Lung (tissue), 12 donors: ENCODE results near the gene DPEP2. TPM values are rescaled to one million over a fixed set of nuclear protein-coding genes. Genes with fewer than 3 reads are reported as not detected.
A peak's percentile ranks its signal among the peaks of the same experiment; 100 is the strongest.
"Not testable (repeated sequence)": the region's sequence is repeated elsewhere in the genome, so short reads cannot be mapped to it uniquely, and the experiment has no call there.

Experiments used
- ATAC-seq: fragments of 200-7000 bp; cut with Tn5 transposase; one replicate; pipeline ENCODE4 v1.9.1; 2020; ENCODE audit warnings: moderate number of reproducible peaks; ENCODE audit not compliant: insufficient read depth, low FRiP score
- DNase-seq, 3 donors: peaks; one replicate each; pipeline ENCODE4 v3.0.0-alpha.2; 2013 to 2017
- H3K27ac ChIP-seq, 2 donors: one replicate each; pipeline ENCODE4 v1.5.1; 2013; ENCODE audit warnings: mild to moderate bottlenecking in 2 of 2, moderate library complexity in 2 of 2, control low read depth in 1 of 2, inconsistent platforms in 1 of 2, low read depth in 1 of 2, low read length in 1 of 2
- H3K27me3 ChIP-seq, 3 donors: one replicate each; pipeline ENCODE4 v1.5.1; 2013; ENCODE audit warnings: low read length in 2 of 3; ENCODE audit not compliant: control insufficient read depth in 3 of 3, insufficient read depth in 3 of 3
- H3K36me3 ChIP-seq, 4 donors: one replicate each; pipeline ENCODE4 v1.5.1; 2013; ENCODE audit warnings: low read length in 4 of 4, mild to moderate bottlenecking in 1 of 4, moderate library complexity in 1 of 4; ENCODE audit not compliant: control insufficient read depth in 4 of 4, insufficient read depth in 4 of 4
- H3K4me1 ChIP-seq, 5 donors: one replicate each; pipeline ENCODE4 v1.5.1; 2013; ENCODE audit warnings: low read length in 5 of 5, mild to moderate bottlenecking in 2 of 5, moderate library complexity in 1 of 5; ENCODE audit not compliant: control insufficient read depth in 5 of 5, insufficient read depth in 5 of 5
- H3K4me3 ChIP-seq: one replicate; pipeline ENCODE4 v1.5.1; 2013; ENCODE audit warnings: mild to moderate bottlenecking, control low read depth, moderate library complexity
- H3K9ac ChIP-seq, 2 donors: one replicate each; pipeline ENCODE4 v1.5.1; 2013; ENCODE audit warnings: low read length in 2 of 2, control low read depth in 1 of 2; ENCODE audit not compliant: insufficient read depth in 1 of 2
- H3K9me3 ChIP-seq, 4 donors: one replicate each; pipeline ENCODE4 v1.5.1; 2013; ENCODE audit warnings: low read length in 3 of 4, mild to moderate bottlenecking in 1 of 4, moderate library complexity in 1 of 4; ENCODE audit not compliant: control insufficient read depth in 4 of 4, insufficient read depth in 3 of 4
- WGBS, 2 donors: extraction: QIAGEN DNeasy Blood & Tissue Kit; methylation state at CpG; one replicate each; pipeline ENCODE4 v1.1.7; 2013; 5-methylcytosine and 5-hydroxymethylcytosine counted together
- polyA plus RNA-seq, 2 donors: library from polyadenylated mRNA; stranded (reverse); fragments of 200-250 nt; gene quantifications; one replicate each; pipeline ENCODE4 v1.2.1, GENCODE V29; 2013
- total RNA-seq, 2 donors: library from RNA; depleted of rRNA in 1 of 2; stranded (reverse); fragments of >200 nt in 1 of 2; gene quantifications; one replicate each; pipeline ENCODE4 v1.2.1, GENCODE V29; 2014 to 2021
- TF ChIP-seq, protein P1 (sequence below): IDR thresholded peaks from 2 replicates; pipeline ENCODE4 v1.5.1; 2012; ENCODE audit warnings: mild to moderate bottlenecking; ENCODE audit errors: control extremely low read depth, extremely low read depth
- donor health status: control.
- donor health status: control.
- donor health status: Bipolar disorder and iron deficiency.
- donor health status: healthy.
- donor health status: DM: yes; HTN: yes; CAD: no.

DPEP2 gene
- total and polyA plus RNA-seq, 4 donors, result 9.2 to 20.4 (median 12.0) TPM

DNA sequence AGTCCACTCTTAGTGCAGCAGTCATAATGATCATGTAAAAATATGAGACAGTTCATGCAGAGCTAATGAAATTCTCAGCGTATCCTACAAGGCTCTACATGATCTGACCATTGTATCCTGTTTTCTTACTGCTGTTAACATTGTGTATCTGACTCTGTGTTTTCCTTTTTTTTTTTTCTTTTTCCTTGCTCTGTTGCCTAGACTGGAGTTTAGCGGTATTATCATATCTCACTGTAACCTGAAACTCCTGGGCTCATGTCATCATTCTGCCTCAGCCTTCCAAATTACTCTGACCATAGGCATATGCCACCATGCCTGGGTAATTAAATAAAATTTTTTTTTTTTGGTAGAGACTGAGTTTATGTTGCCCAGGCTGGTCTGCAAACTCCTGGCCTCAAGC, 35.9 kb upstream of the DPEP2 start:
- no peaks in the 10 kb centered on the region for H3K27me3 ChIP-seq
- H3K4me1 ChIP-seq, result no peaks in the 10 kb centered on the region
- no peak overlapping the region for H3K4me3 ChIP-seq
- no peak overlapping the region for H3K27ac ChIP-seq
- ATAC-seq (no peak), DNase-seq (no peak)
- TF ChIP-seq, protein P1, sequence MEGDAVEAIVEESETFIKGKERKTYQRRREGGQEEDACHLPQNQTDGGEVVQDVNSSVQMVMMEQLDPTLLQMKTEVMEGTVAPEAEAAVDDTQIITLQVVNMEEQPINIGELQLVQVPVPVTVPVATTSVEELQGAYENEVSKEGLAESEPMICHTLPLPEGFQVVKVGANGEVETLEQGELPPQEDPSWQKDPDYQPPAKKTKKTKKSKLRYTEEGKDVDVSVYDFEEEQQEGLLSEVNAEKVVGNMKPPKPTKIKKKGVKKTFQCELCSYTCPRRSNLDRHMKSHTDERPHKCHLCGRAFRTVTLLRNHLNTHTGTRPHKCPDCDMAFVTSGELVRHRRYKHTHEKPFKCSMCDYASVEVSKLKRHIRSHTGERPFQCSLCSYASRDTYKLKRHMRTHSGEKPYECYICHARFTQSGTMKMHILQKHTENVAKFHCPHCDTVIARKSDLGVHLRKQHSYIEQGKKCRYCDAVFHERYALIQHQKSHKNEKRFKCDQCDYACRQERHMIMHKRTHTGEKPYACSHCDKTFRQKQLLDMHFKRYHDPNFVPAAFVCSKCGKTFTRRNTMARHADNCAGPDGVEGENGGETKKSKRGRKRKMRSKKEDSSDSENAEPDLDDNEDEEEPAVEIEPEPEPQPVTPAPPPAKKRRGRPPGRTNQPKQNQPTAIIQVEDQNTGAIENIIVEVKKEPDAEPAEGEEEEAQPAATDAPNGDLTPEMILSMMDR, result no peak
- peaks cover 0 to 5% (median 2%) of the 10 kb centered on the region in 4 donors for H3K36me3 ChIP-seq
- no peaks in the 10 kb centered on the region for H3K9me3 ChIP-seq
- no peak overlapping the region for H3K9ac ChIP-seq
- 87 to 93% methylated on average over 2 of the region's 2 CpGs for WGBS, 2 donors

DNA sequence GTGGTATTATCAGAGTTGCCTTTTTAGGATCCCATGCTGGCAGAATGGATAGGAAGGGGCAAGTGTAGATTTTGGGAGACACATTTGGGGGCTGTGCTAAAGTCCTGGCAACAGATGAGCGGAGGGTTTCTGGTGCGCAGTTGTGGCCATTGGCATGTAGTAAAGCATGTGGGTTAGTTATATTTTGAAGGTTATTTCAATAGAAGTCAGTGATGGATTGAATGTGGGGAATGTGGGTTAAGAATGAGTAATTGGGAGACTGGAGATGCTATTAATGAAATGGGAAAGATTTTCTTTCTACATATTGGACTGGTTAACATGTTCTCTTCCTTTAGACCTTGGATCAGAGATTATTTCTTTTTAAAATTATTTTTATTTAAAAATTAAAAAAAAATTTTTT, 33.8 kb upstream of the DPEP2 start:
- Histone ChIP-seq H3K27me3 (no peaks in the 10 kb centered on the region), H3K9ac (no peak overlapping the region), H3K4me3 (no peak overlapping the region), H3K27ac (no peak overlapping the region), H3K36me3 (peaks cover 0 to 5% (median 2%) of the 10 kb centered on the region in 4 donors), H3K4me1 (no peaks in the 10 kb centered on the region), H3K9me3 (no peaks in the 10 kb centered on the region)
- DNase-seq (no peak), ATAC-seq (no peak)
- 97 to 100% methylated on average over 2 of the region's 2 CpGs for WGBS, 2 donors
- TF ChIP-seq, protein P1, result no peak

DNA sequence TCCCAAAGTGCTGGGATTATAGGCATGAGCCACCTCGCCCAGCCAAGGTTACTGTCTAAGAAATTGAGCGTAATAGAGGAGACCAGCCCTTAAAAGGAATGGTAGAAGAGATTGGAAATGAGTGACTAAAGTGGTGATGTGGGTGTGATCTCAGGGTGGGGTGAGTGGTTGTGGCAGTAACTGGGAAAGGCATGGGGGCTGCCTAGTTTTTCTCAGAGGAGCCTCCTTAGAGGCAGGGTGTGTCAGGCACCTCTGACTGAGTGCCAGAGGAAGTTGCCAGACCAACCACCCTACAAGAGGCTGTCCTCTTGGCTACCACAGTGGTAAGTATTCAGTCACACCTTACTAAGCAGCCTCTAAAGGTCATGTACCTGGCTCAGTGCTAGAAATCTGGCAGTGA, 32.7 kb upstream of the DPEP2 start:
- ATAC-seq, result peak; percentile 74
- Histone ChIP-seq H3K4me1 (no peaks in the 10 kb centered on the region), H3K27me3 (no peaks in the 10 kb centered on the region), H3K36me3 (peaks cover 0 to 8% (median 6%) of the 10 kb centered on the region in 4 donors), H3K27ac (peak overlapping the region in 1 of 2 donors; percentile 68), H3K9ac (no peak overlapping the region), H3K4me3 (no peak overlapping the region), H3K9me3 (no peaks in the 10 kb centered on the region)
- TF ChIP-seq, protein P1, result no peak
- no peak for DNase-seq
- 72 to 96% methylated on average over 2 of the region's 2 CpGs for WGBS, 2 donors

DNA sequence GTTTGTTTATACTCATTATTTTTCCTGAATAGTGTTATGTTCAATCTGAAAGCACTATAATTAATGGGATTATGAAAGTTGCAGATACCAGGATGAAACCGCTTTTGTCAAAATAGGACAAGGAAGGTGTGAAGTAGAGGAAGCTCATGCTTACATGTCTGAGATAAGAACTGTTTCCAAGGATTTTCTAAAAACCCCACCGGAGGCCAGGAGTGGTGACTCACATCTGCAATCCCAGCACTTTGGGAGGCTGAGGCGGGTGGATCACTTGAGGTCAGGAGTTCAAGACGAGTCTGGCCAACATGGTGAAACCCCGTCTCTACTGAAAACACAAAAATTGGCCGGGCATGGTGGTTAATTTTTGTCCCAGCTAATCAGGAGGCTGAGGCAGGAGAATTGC, 30.8 kb upstream of the DPEP2 start:
- DNase-seq, result not testable (repeated sequence)

More for the DNA sequence above, 30.8 kb upstream of the DPEP2 start:
- H3K9ac ChIP-seq, H3K9me3 ChIP-seq, H3K4me1 ChIP-seq, H3K27me3 ChIP-seq, ATAC-seq, H3K27ac ChIP-seq, H3K4me3 ChIP-seq: not testable (repeated sequence)
- WGBS, 2 donors, result 73 to 87% methylated on average over 6 of the region's 6 CpGs
- H3K36me3 ChIP-seq, result peaks cover 0 to 15% (median 9%) of the 10 kb centered on the region in 4 donors
